Panc1 (cell line): ENCODE data around the gene RETSAT.
"Not testable (repeated sequence)": the region's sequence is repeated elsewhere in the genome, so short reads cannot be mapped to it uniquely, and the experiment has no call there.

ENCODE experiments used
- CTCF ChIP-seq: fragments of 450-650 bp; IDR thresholded peaks from 2 replicates; pipeline ENCODE4 v1.5.1; 2017; ENCODE audit warnings: mild to moderate bottlenecking
- POLR2AphosphoS5 ChIP-seq: IDR thresholded peaks from 2 replicates; pipeline ENCODE4 v1.6.1; 2012; ENCODE audit warnings: mild to moderate bottlenecking, low read depth, low read length, moderate library complexity

GRCh38 chr2:85329701-85330100 lies 24.6 kb downstream of the RETSAT start:
- TF ChIP-seq POLR2AphosphoS5, CTCF: not testable (repeated sequence)
